HEK293 (cell line): ENCODE results near the gene CERS3.

Source experiments
- CTCF ChIA-PET: fragments of 350-600 bp; formaldehyde crosslinking; extraction: SDS; loops from one replicate; lab custom pipeline; 2021; ENCODE audit warnings: antibody characterized with exemption; lab: Yijun Ruan, JAX
- POLR2A ChIA-PET: fragments of 300-600 bp; formaldehyde crosslinking; extraction: SDS; loops from one replicate; lab custom pipeline; 2020; ENCODE audit warnings: antibody characterized with exemption, inconsistent platforms; lab: Yijun Ruan, JAX
- H3K27ac ChIP-seq: fragments of 200-500 bp; sonication (Bioruptor generic); 2 replicates; pipeline ENCODE4 v1.5.1; 2014; ENCODE audit warnings: low read depth, low read length, control low read depth, inconsistent platforms; ENCODE audit errors: extremely low read depth
- H3K36me3 ChIP-seq, 2 experiments: fragments of 200-500 bp in 1 of 2; sonication (Bioruptor generic) in 1 of 2; 1 replicate in 1 of 2; 2 replicates in 1 of 2; pipeline ENCODE4 v1.5.1; 2014 to 2017; ENCODE audit warnings: inconsistent platforms in 2 of 2, low read length in 2 of 2; ENCODE audit not compliant: control insufficient read depth in 2 of 2, insufficient read depth in 1 of 2
- H3K4me1 ChIP-seq: fragments of 200-500 bp; sonication (Bioruptor generic); 2 replicates; pipeline ENCODE4 v1.5.1; 2014; ENCODE audit warnings: mild to moderate bottlenecking, low read length, inconsistent platforms; ENCODE audit not compliant: control insufficient read depth, insufficient read depth
- H3K4me3 ChIP-seq: 2 replicates; pipeline ENCODE4 v1.5.1; 2011; ENCODE audit warnings: low read depth, mild to moderate bottlenecking, control low read depth, low read length, moderate library complexity
- H3K9me3 ChIP-seq: fragments of 200-500 bp; sonication (Bioruptor generic); 2 replicates; pipeline ENCODE4 v1.5.1; 2014; ENCODE audit warnings: low read depth, low read length, inconsistent platforms; ENCODE audit not compliant: control insufficient read depth, insufficient read depth
- AEBP2 ChIP-seq: fragments of 450-650 bp; formaldehyde crosslinking; IDR thresholded peaks from 2 replicates; pipeline ENCODE4 v1.5.1; 2016; ENCODE audit warnings: missing biosample characterization, missing genetic modification characterization, borderline replicate concordance
- SCRT2 ChIP-seq: fragments of 450-650 bp; formaldehyde crosslinking; IDR thresholded peaks from 2 replicates; pipeline ENCODE4 v1.5.1; 2016; ENCODE audit warnings: missing biosample characterization, missing genetic modification characterization
- SP2 ChIP-seq: fragments of 450-650 bp; formaldehyde crosslinking; IDR thresholded peaks from 2 replicates; pipeline ENCODE4 v1.5.1; 2016; ENCODE audit warnings: missing biosample characterization, missing genetic modification characterization
- ZNF174 ChIP-seq: fragments of 450-650 bp; formaldehyde crosslinking; IDR thresholded peaks from 2 replicates; pipeline ENCODE4 v1.5.0; 2017; ENCODE audit warnings: missing biosample characterization, mild to moderate bottlenecking, missing genetic modification characterization
- ZNF184 ChIP-seq: fragments of 450-650 bp; IDR thresholded peaks from 2 replicates; pipeline ENCODE4 v1.5.1; 2018; ENCODE audit warnings: missing biosample characterization, mild to moderate bottlenecking, missing genetic modification characterization
- ZNF248 ChIP-seq: fragments of 450-650 bp; formaldehyde crosslinking; IDR thresholded peaks from 2 replicates; pipeline ENCODE4 v1.5.1; 2017; ENCODE audit warnings: missing biosample characterization, missing genetic modification characterization
- ZNF341 ChIP-seq: fragments of 450-650 bp; formaldehyde crosslinking; IDR thresholded peaks from 2 replicates; pipeline ENCODE4; 2016; ENCODE audit warnings: low read depth, missing biosample characterization, missing genetic modification characterization
- ZNF423 ChIP-seq: fragments of 450-650 bp; formaldehyde crosslinking; IDR thresholded peaks from 2 replicates; pipeline ENCODE4 v1.5.1; 2016; ENCODE audit warnings: missing biosample characterization, missing genetic modification characterization
- ZNF518A ChIP-seq: fragments of 450-650 bp; formaldehyde crosslinking; conservative IDR thresholded peaks from 2 replicates; pipeline ENCODE4 v1.5.1; 2016; ENCODE audit warnings: low read depth, missing biosample characterization, missing genetic modification characterization
- ZNF571 ChIP-seq: fragments of 450-650 bp; formaldehyde crosslinking; IDR thresholded peaks from 2 replicates; pipeline ENCODE4 v1.5.0; 2017; ENCODE audit warnings: missing biosample characterization, missing genetic modification characterization
- ZNF654 ChIP-seq: fragments of 450-650 bp; formaldehyde crosslinking; IDR thresholded peaks from 2 replicates; pipeline ENCODE4 v1.5.1; 2016; ENCODE audit warnings: low read depth, missing biosample characterization, missing genetic modification characterization
- ZNF660 ChIP-seq: fragments of 450-650 bp; IDR thresholded peaks from 2 replicates; pipeline ENCODE4 v1.5.1; 2018; ENCODE audit warnings: missing biosample characterization, mild to moderate bottlenecking, missing genetic modification characterization
- TF ChIP-seq, protein P1 (sequence below): fragments of 450-650 bp; formaldehyde crosslinking; IDR thresholded peaks from 2 replicates; pipeline ENCODE4; 2016; ENCODE audit warnings: missing biosample characterization, missing genetic modification characterization
- TF ChIP-seq, protein P2 (sequence below): fragments of 450-650 bp; formaldehyde crosslinking; IDR thresholded peaks from 2 replicates; pipeline ENCODE4 v1.5.1; 2016; ENCODE audit warnings: missing biosample characterization, missing genetic modification characterization
- TF ChIP-seq, protein P3 (sequence below): fragments of 450-650 bp; formaldehyde crosslinking; optimal IDR thresholded peaks from 2 replicates; pipeline ENCODE3; 2016; ENCODE audit warnings: missing biosample characterization, mild to moderate bottlenecking, missing genetic modification characterization
- TF ChIP-seq, protein P4 (sequence below): fragments of 450-650 bp; formaldehyde crosslinking; IDR thresholded peaks from 2 replicates; pipeline ENCODE4 v1.5.1; 2016; ENCODE audit warnings: missing biosample characterization, missing genetic modification characterization
- TF ChIP-seq, protein P5 (sequence below): fragments of 450-650 bp; formaldehyde crosslinking; IDR thresholded peaks from 2 replicates; pipeline ENCODE4 v1.5.1; 2017; ENCODE audit warnings: missing biosample characterization, missing genetic modification characterization

Gene CERS3

GRCh38 chr15:100565591-100565990, 36.8 kb upstream of the CERS3 start:
- no peaks in the 10 kb centered on the region for H3K9me3 ChIP-seq
- peaks cover 0 to 22% of the 10 kb centered on the region in 2 experiments; a peak in 2 of 3 replicates for H3K36me3 ChIP-seq
- POLR2A ChIA-PET = no interaction called here
- H3K4me3 ChIP-seq = no peak overlapping the region
- TF ChIP-seq AEBP2 (tag by site-specific recombination) (no peak), ZNF654 (tag by site-specific recombination) (no peak), ZNF341 (tag by site-specific recombination) (no peak), ZNF248 (tag by site-specific recombination) (no peak)
- TF ChIP-seq, protein P1, sequence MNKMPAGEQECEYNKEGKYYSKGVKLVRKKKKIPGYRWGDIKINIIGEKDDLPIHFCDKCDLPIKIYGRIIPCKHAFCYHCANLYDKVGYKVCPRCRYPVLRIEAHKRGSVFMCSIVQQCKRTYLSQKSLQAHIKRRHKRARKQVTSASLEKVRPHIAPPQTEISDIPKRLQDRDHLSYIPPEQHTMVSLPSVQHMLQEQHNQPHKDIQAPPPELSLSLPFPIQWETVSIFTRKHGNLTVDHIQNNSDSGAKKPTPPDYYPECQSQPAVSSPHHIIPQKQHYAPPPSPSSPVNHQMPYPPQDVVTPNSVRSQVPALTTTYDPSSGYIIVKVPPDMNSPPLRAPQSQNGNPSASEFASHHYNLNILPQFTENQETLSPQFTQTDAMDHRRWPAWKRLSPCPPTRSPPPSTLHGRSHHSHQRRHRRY (tag by site-specific recombination) = no peak
- TF ChIP-seq, protein P2, sequence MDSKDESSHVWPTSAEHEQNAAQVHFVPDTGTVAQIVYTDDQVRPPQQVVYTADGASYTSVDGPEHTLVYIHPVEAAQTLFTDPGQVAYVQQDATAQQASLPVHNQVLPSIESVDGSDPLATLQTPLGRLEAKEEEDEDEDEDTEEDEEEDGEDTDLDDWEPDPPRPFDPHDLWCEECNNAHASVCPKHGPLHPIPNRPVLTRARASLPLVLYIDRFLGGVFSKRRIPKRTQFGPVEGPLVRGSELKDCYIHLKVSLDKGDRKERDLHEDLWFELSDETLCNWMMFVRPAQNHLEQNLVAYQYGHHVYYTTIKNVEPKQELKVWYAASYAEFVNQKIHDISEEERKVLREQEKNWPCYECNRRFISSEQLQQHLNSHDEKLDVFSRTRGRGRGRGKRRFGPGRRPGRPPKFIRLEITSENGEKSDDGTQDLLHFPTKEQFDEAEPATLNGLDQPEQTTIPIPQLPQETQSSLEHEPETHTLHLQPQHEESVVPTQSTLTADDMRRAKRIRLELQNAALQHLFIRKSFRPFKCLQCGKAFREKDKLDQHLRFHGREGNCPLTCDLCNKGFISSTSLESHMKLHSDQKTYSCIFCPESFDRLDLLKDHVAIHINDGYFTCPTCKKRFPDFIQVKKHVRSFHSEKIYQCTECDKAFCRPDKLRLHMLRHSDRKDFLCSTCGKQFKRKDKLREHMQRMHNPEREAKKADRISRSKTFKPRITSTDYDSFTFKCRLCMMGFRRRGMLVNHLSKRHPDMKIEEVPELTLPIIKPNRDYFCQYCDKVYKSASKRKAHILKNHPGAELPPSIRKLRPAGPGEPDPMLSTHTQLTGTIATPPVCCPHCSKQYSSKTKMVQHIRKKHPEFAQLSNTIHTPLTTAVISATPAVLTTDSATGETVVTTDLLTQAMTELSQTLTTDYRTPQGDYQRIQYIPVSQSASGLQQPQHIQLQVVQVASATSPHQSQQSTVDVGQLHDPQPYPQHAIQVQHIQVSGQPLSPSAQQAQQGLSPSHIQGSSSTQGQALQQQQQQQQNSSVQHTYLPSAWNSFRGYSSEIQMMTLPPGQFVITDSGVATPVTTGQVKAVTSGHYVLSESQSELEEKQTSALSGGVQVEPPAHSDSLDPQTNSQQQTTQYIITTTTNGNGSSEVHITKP (tag by site-specific recombination) = no peak
- H3K4me1 ChIP-seq = no peaks in the 10 kb centered on the region
- CTCF ChIA-PET = no interaction called here
- H3K27ac ChIP-seq = no peak overlapping the region

DNA sequence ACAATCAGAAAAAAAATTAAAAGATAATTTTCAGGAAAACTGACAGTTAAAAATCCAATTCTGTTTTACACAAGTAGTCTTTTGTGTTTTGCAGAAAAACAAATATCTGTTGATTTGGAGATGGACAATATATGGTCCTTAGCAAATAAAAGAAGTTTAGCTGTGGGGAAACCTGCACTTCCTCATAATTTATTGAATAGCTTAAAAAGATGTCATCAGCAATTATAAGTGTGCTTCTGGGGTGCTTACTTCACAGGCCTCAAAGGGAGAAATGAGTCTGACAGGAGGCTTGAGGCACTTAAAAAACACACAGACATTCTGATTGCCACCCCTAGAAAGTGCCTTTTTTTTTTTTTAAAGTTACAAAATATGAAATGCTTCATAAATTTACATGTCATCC, 31.6 kb upstream of the CERS3 start:
- no peak overlapping the region for H3K27ac ChIP-seq
- CTCF ChIA-PET = no interaction called here
- POLR2A ChIA-PET = no interaction called here

DNA sequence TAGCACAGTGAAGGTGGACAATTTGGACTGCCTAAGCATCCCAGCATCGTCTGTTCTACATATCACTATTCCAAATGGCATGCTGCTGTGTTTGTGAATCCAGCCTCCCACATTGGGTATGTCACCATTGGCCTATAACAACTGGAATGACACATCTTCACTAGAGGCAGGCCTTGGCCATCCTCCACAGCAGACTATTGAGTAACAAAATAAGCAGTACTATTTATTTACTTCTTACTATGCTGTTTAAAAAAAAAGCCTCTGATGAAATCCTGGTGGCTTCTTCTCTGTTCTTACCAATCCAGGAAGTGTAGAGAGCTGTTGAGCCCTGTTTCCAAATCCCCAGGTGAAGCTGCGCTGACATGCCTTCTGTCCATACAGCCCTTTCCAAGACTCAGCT, 30.6 kb upstream of the CERS3 start:
- POLR2A ChIA-PET = no interaction called here
- Histone ChIP-seq H3K27ac (no peak overlapping the region), H3K36me3 (no peaks in the 10 kb centered on the region), H3K9me3 (no peaks in the 10 kb centered on the region), H3K4me3 (no peak overlapping the region), H3K4me1 (no peaks in the 10 kb centered on the region)
- CTCF ChIA-PET = no interaction called here
- no peak for TF ChIP-seq SCRT2 (tag by site-specific recombination)
- no peak for TF ChIP-seq ZNF423
- no peak for TF ChIP-seq ZNF518A (tag by site-specific recombination)
- TF ChIP-seq, protein P3, sequence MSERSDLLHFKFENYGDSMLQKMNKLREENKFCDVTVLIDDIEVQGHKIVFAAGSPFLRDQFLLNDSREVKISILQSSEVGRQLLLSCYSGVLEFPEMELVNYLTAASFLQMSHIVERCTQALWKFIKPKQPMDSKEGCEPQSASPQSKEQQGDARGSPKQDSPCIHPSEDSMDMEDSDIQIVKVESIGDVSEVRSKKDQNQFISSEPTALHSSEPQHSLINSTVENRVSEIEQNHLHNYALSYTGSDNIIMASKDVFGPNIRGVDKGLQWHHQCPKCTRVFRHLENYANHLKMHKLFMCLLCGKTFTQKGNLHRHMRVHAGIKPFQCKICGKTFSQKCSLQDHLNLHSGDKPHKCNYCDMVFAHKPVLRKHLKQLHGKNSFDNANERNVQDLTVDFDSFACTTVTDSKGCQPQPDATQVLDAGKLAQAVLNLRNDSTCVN (tag by site-specific recombination) = no peak
- TF ChIP-seq, protein P4, sequence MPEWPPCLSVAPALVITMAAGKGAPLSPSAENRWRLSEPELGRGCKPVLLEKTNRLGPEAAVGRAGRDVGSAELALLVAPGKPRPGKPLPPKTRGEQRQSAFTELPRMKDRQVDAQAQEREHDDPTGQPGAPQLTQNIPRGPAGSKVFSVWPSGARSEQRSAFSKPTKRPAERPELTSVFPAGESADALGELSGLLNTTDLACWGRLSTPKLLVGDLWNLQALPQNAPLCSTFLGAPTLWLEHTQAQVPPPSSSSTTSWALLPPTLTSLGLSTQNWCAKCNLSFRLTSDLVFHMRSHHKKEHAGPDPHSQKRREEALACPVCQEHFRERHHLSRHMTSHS (tag by site-specific recombination) = no peak
- no peak for TF ChIP-seq ZNF184 (tag by site-specific recombination)
- no peak for TF ChIP-seq ZNF571 (tag by site-specific recombination)
- no peak for TF ChIP-seq SP2 (tag by site-specific recombination)
- TF ChIP-seq, protein P5, sequence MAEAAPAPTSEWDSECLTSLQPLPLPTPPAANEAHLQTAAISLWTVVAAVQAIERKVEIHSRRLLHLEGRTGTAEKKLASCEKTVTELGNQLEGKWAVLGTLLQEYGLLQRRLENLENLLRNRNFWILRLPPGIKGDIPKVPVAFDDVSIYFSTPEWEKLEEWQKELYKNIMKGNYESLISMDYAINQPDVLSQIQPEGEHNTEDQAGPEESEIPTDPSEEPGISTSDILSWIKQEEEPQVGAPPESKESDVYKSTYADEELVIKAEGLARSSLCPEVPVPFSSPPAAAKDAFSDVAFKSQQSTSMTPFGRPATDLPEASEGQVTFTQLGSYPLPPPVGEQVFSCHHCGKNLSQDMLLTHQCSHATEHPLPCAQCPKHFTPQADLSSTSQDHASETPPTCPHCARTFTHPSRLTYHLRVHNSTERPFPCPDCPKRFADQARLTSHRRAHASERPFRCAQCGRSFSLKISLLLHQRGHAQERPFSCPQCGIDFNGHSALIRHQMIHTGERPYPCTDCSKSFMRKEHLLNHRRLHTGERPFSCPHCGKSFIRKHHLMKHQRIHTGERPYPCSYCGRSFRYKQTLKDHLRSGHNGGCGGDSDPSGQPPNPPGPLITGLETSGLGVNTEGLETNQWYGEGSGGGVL = no peak

More for the DNA sequence above, 31.6 kb upstream of the CERS3 start:
- H3K4me3 ChIP-seq = no peak overlapping the region
- no peaks in the 10 kb centered on the region for H3K36me3 ChIP-seq
- H3K9me3 ChIP-seq = no peaks in the 10 kb centered on the region
- TF ChIP-seq ZNF660 (tag by site-specific recombination) (no peak), ZNF174 (tag by site-specific recombination) (no peak)
- H3K4me1 ChIP-seq = no peaks in the 10 kb centered on the region
